HG02571 (cell line): Measurements from ENCODE around the gene SPSB1.

ENCODE experiments used
- ATAC-seq: cut with Tn5 transposase; IDR thresholded peaks from one replicate; pipeline ENCODE4 v1.9.1; 2021; ENCODE audit warnings: mild to moderate bottlenecking, moderate library complexity; ENCODE audit not compliant: unreplicated experiment

Gene SPSB1

GRCh38 chr1:9278585-9279153, 14.0 kb upstream of the SPSB1 start:
- ATAC-seq: no peak

DNA sequence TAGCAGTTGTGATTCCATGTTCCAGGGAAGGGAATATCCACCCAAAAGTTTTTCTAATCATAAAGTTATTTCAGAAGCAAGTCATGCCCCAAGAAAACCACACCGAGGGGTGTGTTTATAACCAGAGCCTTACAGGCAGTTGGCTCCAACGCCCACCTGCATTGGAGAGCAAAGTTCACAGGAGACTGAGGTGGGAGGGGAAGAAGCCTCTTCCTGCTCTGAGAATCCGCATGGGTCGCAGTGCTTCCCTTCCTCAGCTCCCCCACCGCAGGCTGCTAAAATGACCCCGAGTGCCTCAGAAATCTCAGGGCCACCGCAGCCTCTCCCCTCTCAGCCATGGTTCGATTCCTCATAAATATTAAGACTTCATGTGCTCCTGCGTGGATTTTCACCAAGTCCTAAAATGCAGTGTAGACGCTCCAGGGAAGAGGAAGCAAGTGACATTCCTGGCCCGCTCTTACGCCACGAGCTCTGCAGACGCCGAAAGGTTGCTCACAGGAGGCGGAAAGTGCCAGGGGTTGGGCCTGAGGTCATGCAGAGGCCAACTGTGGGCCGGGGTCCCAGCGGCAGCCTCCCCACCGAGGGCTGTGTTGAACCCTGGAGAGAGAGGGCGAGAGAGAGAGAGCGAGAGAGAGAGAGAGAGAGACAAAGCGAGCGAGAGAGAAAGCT, 13.4 kb upstream of the SPSB1 start:
- ATAC-seq: no peak

GRCh38 chr1:9280015-9280860, 12.5 kb upstream of the SPSB1 start:
- no peak for ATAC-seq

GRCh38 chr1:9281071-9281827, 11.4 kb upstream of the SPSB1 start:
- ATAC-seq: no peak

GRCh38 chr1:9281908-9282695, 10.6 kb upstream of the SPSB1 start:
- ATAC-seq: no peak

DNA sequence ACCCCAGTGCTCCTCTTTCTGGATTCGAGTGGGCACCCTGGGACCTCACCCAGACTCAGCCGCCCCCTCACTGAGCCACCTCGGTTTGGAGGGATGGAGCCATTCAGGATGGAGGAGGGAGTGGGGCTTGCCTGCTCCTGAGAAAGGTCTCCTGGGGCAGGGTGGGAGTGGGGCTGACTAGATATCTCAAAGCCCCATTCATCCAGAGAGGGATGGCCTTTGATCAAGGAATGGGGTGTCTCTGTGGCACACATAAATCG, 10.1 kb upstream of the SPSB1 start:
- ATAC-seq: no peak

- no peak for ATAC-seq
Measured at GRCh38 chr1:9284061-9284460, 8.6 kb upstream of the SPSB1 start.

- no peak for ATAC-seq
Measured at GRCh38 chr1:9286556-9286955, 6.1 kb upstream of the SPSB1 start.

DNA sequence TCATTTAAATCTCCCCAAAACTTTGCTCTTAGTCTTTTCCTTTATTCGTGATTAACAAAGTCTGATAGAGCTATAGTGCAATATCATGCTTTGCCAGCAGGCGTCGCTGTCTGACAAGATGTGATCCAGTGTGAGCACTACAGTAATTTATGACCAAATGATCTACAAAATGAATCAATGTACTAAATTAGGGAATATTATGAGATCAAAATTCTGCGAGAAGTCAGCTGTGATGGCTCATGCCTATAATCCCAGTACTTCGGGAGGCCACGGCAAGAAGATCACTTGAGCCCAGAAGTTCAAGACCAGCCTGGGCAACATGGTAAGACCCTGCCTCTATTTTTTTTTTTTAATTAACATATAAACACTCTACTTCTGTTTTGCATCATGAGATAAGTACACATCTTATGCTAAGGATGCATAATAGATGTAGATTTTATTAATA, 3.6 kb upstream of the SPSB1 start:
- no peak for ATAC-seq

GRCh38 chr1:9289711-9290485, 2.8 kb upstream of the SPSB1 start:
- no peak for ATAC-seq

DNA sequence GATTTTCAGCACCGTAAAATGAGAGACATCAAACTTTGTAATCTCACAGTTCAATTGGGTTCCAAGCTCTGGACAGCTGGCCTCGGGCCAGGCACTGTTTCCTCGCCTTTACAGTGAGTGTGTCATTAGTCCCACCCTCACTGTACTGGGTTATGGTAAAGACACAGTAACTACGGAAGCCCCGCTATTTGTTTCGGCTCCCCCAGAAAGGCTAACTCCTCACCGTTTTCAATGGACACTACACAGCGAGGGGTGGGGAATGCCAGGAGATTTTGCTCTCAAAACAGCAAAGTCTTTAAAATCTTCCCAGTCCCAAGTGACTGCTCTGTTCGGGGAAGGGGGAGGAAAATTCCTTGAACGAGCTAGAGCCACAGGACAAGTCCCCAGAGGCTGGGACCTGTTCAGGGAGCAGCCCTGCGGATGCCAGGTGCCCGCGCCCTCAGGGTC, 757 bp upstream of the SPSB1 start:
- no peak for ATAC-seq

GRCh38 chr1:9293241-9293532, 493 bp downstream of the SPSB1 start:
- no peak for ATAC-seq

DNA sequence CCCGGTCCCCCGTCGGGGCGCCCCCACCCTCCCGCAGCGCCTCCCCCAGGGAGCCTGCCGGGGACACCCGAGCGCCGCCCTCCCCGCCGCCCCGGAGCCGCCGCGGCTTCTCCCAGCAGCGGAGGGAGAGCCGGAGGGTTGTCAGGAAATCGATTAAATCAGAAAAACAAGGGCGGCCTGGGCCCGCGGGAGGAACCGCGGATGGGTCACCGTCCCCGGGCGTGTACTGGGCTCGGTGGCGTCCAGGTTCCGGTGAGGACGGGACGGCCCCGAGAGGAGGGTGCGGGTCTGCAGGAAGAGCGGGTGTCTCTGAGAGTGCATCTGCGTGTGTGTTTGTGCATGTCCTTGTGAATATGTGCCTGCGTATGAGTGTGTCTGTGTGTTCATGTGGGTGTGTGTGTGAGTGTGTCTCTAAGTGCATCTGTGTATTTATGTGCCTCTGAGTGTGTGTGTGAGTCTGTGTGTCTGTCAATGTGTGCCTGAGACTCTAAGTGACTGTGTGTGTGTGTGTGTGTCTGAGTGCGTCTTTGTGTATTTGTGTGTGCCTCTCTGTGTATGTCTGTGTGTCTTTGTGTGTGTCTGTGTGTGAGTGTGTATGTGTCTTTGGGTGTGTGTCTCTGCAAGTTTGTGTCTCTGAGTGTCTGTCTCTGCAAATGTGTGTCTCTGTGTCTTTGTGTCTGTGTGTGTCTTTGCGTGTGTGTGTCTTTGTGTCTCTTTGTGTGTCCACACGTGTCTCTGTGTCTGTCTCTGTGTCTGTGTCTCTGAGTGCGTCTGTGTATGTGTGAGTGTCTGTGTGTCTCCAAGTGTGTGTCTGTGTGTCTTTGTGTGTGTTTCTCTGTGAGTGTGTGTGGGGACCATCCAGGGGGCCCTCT, 1.1 kb downstream of the SPSB1 start:
- no peak for ATAC-seq

DNA sequence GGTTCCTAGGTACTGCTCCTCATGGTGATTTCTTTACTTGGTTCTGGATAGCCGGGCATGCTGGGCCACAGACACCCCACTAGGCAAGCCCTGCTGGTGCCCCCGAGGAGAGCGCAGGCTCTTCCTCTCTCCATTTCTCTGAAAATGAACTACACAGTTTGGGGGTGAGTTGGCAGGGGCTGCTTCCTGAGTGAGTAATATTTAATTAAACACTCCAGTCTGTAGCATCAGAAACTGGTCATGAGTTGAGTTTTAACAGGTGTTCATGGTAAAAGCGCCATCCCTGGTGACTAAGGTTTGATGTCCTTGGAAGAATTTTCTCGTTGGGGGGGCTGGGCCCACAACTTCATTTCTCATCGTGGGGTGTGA, 1.7 kb downstream of the SPSB1 start:
- no peak for ATAC-seq

- no peak for ATAC-seq
Measured at GRCh38 chr1:9294910-9295636, 2.4 kb downstream of the SPSB1 start.

- ATAC-seq: no peak
Measured at GRCh38 chr1:9295884-9296283, 3.2 kb downstream of the SPSB1 start.

GRCh38 chr1:9296850-9297249, 4.2 kb downstream of the SPSB1 start:
- no peak for ATAC-seq

DNA sequence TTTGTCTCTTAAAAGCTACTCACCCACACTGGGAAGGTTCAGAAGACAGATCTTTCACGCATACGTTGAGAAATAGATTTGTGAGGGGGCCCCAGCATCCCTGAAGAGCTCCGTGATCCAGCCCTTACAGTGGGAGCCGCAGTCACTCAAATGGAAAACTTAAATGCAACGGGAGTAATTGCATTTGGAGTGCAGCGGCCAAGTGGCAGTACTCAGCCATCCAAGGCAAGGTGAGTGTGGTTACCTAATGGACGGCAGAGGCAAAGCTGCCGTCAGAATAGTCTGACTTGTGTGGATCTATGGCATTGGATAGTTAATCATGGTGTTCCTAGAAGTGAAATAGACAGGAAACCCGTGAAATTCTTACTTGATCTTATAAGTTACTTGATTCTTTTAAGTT, 5.1 kb downstream of the SPSB1 start:
- no peak for ATAC-seq

DNA sequence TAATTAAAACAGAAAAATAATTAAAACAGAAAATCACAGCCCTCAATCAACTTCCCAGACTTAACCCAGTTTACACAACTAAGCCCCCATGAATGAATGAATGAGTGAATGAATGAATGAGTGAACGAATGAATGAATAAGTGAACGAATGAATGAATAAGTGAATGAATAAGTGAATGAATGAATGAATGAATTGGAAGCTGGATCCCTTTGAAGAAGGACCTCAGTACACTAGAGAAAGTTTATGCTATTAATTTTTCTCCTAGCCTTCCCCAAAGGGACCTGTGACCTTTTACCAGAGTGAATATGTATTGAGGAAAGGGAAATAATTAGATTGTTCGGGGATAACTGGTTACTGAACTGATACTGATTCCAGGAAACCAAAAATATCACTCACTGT, 5.6 kb downstream of the SPSB1 start:
- no peak for ATAC-seq
